Skeletal muscle cell (primary cell): ENCODE results near the gene SAMD8.
"Not testable (repeated sequence)": the region's sequence is repeated elsewhere in the genome, so short reads cannot be mapped to it uniquely, and the experiment has no call there.

Source experiments
- DNase-seq: peaks from one replicate; pipeline ENCODE4 v3.0.0-alpha.2; 2010; ENCODE audit warnings: low read depth
- H3K4me3 ChIP-seq: 2 replicates; pipeline ENCODE4 v1.5.1; 2011; ENCODE audit warnings: low read depth, mild to moderate bottlenecking, control low read depth, low read length, moderate library complexity

The SAMD8 gene

DNA sequence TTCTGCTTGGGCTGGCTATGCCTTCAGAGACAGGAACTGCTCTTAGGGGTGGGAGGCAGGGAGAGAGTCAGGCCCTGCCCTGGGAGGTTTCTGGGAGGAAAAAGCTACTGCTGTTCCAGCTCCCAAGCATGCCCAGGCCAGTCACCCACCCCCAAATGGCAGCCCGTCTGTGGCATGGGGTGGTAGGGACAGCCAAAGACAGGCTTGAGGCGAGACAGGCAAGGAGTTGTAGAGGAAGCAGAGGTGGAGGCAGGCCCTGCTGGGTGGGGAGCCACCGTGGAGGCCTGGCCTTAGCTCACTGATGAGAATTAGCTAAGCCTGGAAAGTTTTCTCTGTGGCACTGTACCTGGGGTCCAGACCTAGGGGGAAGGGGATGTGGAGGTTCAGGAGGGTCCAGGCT lies 6.6 kb upstream of the SAMD8 start:
- H3K4me3 ChIP-seq = no peak overlapping the region
- no peak for DNase-seq

DNA sequence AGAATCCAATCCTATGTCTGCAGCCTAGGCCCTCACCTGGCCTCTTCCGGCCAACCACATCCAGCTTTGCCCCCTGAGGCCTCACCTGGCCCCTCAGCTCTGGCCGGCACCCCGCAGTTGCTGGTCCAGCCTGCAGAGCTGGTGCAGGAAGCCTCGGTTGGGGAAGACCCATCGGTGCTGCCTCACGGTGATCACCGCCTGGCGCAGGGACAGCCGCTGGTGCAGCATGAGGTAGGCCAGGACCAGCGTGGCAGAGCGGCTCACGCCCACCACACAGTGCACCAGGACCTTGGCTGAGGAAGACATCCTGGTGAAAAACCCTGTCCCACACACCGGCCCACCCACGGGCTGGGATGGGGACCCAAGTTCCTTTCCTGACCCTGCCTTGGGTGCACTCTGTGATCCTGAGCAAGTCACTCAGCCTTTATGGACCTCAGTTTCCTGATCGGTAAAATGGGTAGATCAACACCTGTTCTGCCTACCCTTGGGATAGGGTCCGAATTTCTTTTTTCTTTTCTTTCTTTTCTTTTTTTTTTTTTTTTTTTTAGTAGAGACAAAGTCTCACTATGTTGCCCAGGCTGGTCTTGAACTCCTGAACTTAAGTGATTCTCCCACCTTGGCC lies 5.8 kb upstream of the SAMD8 start:
- H3K4me3 ChIP-seq = no peak overlapping the region
- no peak for DNase-seq

DNA sequence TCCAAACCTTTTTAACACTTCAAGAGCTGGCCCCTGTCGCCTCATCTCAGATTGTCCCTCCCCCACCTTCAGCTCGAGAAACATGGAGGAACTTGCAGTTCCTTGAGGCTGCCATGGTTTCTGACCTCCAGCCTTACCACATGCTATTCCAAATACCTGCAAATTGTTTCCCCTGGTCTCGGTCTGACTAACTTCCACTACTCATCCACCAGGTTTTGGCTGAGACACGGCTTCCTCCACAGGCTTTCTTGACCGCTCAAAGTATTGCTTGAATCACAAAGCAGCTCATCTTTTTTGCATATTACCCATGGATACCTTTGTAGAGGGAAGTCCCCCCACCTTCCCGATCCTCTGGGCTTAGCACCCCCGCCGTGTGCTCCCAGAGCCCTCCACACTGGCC lies 5.2 kb upstream of the SAMD8 start:
- no peak overlapping the region for H3K4me3 ChIP-seq
- no peak for DNase-seq

DNA sequence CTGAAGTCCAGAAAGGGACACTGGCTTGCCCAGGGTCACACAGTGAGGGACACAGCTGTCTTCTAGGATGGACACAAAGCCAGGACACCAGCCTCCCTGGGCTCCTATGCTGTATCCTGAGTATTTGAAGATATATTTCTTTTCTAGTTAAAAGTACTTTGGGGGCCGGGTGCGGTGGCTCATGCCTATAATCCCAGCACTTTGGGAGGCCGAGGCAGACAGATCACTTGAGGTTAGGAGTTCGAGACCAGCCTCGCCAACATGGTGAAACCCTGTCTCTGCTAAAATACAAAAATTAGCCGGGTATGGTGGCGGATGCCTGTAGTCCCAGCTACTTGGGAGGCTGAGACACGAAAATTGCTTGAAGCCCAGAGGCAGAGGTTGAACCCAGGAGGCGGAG lies 4.6 kb upstream of the SAMD8 start:
- not testable (repeated sequence) for H3K4me3 ChIP-seq, DNase-seq

DNA sequence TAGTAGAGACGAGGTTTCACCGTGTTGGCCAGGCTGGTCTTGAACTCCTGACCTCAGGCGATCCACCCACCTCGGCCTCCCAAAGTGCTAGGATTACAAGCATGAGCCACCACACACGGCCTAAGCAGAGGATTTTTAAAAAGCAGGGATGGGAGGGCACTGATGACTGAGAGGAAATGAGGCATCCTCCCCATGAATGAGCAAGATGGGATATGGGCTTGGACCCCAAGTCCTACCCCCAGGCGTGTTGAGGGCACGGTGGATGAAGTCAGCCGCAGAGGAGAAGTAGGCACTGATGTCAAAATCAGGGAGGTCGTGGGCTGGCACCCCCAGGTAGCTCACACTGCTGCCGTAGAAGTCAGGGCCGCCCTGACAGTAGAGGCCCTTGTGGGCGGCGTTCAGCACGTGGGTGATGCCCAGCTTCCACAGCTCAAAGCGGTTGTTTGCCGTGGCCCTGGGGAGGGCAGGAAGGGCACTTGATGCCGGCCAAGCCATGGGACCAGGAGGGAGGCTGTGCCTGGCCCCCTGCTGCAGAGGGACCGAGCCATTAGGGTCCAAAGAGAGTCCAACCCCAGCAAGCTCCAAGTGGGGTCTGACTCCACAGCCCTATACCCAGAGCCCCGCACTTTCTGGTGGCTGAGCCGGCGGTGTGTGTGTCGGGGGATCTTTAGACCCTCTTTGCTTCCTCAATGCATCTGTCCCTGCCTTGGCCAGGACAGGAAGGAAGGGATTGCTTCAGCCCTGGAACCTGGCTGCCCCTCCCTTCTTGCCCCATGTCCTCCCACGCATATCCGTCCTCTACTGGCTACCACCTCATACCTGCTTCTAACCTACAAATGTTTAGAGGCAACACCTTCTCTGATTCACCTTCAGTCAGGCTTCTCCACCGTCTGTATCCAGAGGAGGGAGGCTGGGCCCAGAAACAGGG lies 3.4 kb upstream of the SAMD8 start:
- H3K4me3 ChIP-seq = no peak overlapping the region

DNA sequence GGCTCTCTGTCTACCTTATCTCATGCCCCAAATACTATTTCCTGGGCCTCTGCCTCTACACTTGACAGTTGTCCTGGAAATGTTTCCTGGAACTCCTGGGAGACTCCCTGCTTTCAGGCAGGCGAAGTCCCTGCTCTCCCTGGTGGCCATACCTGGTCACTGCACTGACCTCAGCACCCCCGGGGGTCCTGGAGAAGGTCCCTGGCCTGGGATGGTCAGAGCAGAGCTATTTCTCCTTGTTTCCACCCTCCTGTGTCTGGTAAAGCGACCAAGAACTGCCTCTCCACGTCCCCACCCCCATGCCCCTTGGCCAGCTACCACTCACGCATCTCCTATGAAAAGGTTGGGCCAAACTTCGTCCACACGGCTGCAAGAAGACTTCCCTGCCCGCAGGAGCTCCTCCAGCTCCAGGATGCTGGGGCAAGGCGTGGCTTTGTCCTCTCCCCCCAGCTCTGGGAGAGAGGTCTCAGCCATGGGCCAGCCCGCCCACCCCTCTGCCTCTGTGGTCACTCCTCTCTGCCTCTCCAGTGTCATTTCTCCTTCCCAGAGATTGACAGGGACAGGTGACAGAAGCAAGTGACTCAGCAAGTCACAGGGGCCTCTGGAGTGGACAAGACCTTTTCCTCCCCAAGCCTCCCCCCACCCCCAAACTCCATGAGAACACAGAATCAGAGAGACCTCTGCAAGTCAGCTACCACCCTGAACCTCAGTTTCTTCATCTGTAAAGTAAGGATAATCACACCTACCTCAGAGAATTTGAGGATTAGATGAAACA lies 2.6 kb upstream of the SAMD8 start:
- peak; percentile 51 for DNase-seq
- peak overlapping the region; percentile 18 for H3K4me3 ChIP-seq

More for the DNA sequence above, 3.4 kb upstream of the SAMD8 start:
- DNase-seq = no peak

DNA sequence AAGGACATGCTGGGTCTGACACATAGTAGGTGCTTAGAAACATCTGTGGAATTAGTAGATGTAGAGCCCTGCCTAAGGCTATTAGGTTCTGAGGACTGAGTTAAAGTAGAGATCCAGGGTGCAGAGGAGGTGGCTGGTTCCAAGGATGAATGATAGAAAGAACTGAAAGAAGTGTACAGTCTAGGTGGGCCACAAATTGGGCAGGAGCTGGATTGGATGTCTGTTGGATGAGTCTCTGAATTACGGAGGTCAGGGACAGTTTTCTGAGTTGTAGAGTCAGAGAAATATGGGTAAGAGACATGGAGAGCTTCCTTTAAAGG lies 2.0 kb upstream of the SAMD8 start:
- no peak for DNase-seq
- H3K4me3 ChIP-seq = no peak overlapping the region

DNA sequence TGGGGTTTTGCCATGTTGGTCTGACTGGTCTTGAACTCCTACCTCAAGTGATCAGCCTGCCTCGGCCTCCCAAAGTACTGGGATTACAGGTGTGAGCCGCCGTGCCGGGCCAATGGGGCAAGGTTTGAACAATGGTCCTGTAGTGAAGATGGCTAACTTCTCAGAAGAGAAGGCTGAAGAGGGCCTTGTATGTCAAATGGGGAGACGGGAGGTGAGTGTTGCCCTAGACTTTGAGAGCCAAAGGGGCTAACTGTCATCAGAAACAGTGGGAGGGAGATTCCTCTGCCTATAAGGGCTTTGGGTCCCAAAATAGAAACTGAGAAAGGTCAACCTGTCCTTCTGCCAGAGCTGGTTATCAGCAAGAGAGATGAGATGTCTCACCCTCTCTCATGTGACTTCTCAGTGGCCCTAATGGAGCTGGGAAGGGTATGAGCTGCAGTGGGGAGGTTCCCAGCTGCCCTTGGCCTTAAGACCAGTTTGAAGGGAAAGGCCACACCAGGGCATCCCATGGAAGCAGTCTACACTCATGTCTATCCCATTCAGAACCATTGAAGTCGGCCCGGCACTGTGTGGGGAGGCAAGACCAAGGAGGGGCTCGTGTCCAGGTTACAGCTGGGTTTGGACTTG lies 1.3 kb upstream of the SAMD8 start:
- no peak for DNase-seq
- no peak overlapping the region for H3K4me3 ChIP-seq

DNA sequence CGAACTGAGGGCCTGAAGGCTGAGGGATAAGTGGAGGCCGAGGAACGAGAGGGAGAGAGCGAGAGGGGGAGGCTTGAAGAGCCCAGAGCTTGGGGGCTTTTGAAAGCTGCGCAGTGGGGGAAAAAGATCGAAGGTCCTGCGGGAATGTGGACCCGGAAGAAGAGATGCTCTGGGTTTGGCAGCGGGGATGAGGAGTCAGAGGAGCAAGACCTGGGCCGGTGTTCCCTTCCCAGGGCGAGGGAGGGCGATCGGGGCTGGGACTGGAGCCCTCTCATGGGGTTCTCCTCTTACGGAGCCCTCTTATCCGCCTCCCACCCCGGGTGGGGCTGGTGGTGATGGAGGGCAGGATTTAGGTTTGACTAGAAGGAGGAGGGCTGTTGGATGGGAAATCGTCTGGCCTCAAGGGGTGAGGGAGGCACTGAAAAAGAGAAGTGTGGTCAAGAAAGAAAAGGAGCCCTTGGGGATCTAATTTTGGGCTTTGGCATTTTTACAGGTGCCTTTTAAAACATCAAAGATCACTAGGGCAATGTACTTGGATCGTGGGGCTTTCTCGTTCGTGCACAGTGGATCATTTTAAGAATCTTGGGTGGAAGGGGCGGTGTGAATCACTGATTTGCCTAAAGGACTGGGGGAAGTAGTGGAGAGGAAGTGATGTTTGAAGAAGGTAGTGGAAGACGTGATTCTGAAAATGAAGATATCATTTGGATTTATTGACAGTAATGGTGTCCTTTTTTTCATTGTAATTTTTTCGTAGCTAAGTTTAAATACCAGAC lies 637 bp downstream of the SAMD8 start:
- DNase-seq = no peak
- peak overlapping the region; percentile 96 for H3K4me3 ChIP-seq

DNA sequence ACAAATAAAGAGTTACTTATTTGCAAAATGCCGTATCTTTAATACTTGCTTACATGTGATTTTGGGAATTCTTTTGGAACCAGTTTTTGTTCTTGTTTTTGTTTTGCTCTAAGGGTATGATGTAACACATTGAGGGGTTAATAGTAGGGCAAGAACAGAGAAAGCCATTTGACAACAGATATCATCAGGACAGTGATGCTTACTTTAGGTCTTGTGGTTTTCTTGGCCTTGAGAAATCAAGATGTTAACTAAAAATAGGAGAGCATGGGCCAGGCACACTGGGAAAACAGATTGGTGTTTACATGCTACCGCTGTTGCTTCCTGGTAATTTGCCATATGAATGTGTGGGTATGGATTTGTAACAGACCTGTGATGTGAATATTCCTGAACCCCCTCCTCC lies 3.7 kb downstream of the SAMD8 start:
- H3K4me3 ChIP-seq = no peak overlapping the region
- no peak for DNase-seq

DNA sequence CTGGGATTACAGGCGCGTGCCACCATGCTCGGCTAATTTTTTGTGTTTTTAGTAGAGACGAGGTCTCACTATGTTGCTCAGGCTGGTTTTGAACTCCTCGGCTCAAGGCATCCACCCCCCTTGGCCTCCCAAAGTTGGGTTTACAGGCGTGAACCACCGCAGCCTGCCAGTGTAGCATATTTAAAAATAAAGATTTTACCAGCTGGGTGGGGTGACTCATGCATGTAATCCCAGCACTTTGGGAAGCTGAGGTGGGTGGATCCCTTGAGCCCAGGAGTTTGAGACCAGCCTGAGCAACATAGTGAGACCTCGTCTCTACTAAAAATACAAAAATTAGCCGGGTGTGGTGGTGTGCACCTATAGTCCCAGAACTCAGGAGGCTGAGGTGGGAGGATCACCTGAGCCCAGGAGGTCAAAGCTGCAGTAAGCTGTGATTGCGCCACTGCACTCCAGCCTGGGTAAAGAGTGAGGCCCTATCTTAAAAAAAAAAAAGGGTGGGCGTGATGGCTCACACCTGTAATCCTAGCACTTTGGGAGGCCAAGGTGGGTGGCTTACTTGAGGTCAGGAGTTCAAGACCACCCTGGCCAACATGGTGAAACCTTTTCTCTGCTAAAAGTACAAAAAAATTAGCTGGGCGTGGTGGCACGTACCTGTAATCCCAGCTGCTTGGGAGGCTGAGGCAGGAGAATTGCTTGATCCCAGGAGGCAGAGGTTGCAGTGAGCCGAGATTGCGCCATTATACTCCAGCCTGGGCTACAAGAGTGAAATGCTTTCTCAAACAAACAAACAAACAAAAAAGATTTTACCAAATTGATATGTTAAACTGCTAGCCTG lies 5.7 kb downstream of the SAMD8 start:
- H3K4me3 ChIP-seq, DNase-seq: not testable (repeated sequence)

DNA sequence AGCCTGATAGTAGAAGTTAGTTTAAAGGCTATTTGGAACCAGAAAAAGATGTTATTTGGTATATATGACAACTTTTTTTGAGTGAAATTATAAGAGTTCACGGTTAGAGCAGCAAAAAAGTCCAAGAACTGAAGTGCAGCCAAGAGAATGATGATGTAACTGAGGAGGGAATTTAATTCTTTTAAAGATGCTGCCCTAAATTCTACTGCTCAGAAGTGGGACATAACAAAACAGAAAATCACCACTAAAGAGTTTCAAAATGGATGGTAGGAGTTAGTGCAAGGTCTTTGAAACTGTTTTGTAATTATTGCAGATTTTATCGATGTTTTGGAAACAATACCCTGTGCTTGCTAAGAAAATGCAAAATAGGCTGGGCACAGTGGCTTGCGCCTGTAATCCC lies 6.5 kb downstream of the SAMD8 start:
- DNase-seq = no peak
- H3K4me3 ChIP-seq = no peak overlapping the region

DNA sequence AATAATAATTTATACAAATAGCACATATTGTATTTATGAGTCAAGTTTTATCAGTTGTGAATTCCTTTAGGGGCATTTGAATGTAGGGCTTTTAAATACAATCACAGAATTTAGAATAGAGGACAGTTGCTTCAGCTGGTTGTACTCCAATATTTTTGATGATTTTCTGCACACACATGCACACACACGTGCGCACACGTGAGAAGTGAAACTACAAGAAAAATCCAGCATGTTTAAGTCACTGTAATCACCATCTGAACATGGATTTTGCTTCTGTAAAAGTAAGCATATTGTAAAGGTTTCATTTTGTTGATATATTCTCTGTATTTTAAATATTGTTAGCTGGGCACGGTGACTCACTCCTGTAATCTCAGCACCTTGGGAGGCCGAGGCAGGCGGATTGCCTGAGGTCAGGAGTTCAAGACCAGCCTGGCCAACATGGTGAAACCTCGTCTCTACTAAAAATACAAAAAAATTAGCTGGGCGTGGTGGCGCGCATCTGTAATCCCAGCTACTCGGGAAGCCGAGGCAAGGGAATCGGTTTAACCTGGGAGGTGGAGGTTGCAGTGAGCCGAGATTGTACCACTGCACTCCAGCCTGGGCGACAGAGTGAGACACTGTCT lies 8.1 kb downstream of the SAMD8 start:
- not testable (repeated sequence) for DNase-seq

DNA sequence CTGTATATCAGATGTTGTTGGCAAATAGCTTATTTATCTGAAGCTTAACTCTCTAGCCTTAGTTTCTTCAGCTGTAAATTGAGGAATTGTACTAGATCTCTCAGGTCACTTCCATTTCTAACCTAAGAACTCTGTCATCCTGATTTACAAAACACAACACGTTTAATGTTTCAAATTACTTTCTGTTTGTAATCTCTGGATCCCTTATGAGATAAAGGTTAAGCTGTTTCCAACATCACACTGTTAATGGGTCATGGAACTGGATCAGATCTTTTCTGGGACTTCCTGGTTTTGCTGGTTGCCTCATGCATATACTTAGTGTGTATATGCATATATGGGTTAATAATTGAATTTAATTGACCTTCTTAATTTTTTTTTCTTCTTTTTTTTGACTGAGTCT lies 9.9 kb downstream of the SAMD8 start:
- no peak for DNase-seq
- H3K4me3 ChIP-seq = no peak overlapping the region

More for the DNA sequence above, 8.1 kb downstream of the SAMD8 start:
- H3K4me3 ChIP-seq = not testable (repeated sequence)

DNA sequence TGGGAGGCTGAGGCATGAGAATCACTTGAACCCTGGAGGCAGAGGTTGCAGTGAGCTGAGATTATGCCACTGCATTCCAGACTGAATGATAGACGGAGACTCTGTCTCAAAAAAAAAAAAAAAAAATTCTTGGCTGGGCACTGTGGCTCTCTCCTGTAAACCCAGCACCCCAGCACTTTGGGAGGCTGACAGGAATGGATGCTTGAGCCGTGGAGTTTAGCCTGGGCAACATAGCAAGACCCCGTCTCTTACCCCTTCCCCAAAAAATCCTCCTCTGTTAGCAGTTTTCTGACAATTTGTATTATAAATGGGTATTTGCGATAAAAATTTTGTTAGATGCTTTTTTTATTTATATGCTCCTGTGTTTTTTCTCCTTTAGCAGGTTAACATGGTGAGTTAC lies 11.0 kb downstream of the SAMD8 start:
- H3K4me3 ChIP-seq = no peak overlapping the region
- DNase-seq = no peak

DNA sequence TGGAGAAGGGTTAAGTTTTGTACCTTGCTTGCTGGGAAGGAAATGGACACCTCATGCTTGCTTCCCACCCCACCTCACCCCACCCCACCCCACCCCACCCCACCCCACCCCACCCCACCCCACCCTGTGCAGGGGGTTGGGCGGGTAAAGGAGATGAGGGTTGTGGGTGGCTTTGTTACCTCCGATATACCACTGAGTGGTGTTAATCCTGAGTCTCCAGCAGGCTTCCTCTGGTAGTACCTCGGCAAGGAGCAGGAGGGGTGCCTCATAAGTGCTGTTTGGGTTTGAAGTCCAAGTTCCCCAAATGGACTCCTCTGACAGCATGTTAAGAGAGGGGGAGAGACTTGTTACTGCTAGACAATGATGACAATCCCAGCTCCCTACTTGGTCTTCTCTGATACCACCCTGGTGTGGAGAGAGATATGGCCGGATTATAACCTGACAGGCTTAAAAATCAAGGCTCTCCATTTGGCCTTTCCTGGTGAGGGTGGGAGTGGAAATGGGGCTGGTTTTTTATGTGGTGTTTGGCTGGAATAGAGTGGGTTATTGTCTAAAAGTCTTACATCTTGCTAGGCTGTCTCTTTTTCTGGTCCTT lies 11.7 kb downstream of the SAMD8 start:
- no peak for DNase-seq
- no peak overlapping the region for H3K4me3 ChIP-seq

DNA sequence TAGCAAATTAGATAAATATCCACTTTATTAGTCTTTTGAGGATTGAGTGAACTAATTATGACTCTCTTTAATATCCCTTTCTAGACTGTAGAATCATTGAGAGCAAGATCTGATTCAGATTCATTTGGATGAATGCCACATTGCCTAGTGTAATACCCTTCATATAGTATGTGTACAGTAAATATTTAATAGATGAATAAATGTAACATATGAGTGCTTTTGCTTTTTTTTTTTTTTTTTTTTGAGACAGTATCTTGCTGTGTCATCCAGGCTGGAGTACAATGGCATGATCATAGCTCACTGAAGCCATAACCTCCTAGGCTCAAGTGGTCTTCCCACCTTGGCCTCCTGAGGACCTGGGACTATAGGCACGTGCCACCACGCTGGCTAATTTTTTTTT lies 14.8 kb downstream of the SAMD8 start:
- H3K4me3 ChIP-seq = no peak overlapping the region
- DNase-seq = no peak

DNA sequence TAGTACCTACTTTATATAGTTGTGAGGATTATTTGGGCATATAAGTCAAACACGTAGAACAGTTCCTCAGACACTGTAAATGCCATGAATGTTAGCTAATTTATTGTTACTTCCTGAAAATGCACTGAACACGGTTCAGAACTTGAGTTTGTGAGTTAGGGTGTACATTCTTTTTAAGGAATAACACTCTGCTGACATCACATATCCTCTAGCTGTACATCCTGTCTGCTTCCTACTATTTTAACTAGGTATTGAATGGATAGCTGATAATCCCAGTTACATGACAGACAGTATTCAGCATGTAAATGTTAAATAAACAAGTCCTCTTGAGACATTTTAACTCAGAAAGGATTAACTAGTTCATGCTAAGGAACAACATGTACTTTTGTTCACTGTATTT lies 16.0 kb downstream of the SAMD8 start:
- no peak for DNase-seq
- H3K4me3 ChIP-seq = no peak overlapping the region
